IPS DF 6.9 (cell line): ENCODE measurements around the gene MPZ.

Experiments used
- DNase-seq: peaks from one replicate; pipeline ENCODE4 v3.0.0-alpha.2; 2013; ENCODE audit warnings: low read depth, low spot score
- H3K27ac ChIP-seq: one replicate; pipeline ENCODE4 v1.5.1; 2013; ENCODE audit warnings: low read length, control low read depth
- H3K27me3 ChIP-seq: 2 replicates; pipeline ENCODE4 v1.6.1; 2013; ENCODE audit warnings: mild to moderate bottlenecking, low read length; ENCODE audit not compliant: control insufficient read depth, insufficient read depth
- H3K36me3 ChIP-seq: 2 replicates; pipeline ENCODE4 v1.6.1; 2013; ENCODE audit warnings: low read length; ENCODE audit not compliant: control insufficient read depth, insufficient read depth
- H3K4me1 ChIP-seq: 2 replicates; pipeline ENCODE4 v1.6.1; 2013; ENCODE audit warnings: low read length; ENCODE audit not compliant: control insufficient read depth, insufficient read depth
- H3K4me3 ChIP-seq: 2 replicates; pipeline ENCODE4 v1.5.1; 2013; ENCODE audit warnings: mild to moderate bottlenecking, low read length
- H3K9me3 ChIP-seq: 2 replicates; pipeline ENCODE4 v1.6.1; 2013; ENCODE audit warnings: low read length, inconsistent platforms; ENCODE audit not compliant: control insufficient read depth, insufficient read depth
- WGBS: extraction: QIAGEN DNeasy Blood & Tissue Kit; methylation state at CpG from one replicate; pipeline ENCODE4 v1.1.7; 2013; ENCODE audit warnings: mixed read lengths, missing lambda C conversion rate; ENCODE audit not compliant: insufficient read length, insufficient coverage; 5-methylcytosine and 5-hydroxymethylcytosine counted together

The MPZ gene

DNA sequence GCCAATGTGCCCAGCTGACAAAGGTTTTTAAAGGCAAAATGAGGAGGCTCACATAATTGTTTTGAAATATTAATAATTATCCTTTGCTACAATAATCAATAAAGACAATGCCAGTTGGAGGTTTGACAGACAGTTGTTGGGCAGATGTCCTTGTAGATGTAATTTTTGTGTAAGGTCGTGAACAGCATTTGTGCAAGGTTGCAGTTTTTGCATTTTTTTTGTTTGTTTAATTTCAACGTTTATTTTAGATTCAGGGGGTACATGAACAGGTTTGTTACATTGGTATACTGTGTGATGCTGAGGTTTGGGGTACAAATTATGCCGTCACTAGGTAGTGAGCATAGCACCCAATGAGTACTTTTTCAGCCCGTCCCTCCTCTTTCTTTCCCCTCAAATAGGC is 9.3 kb downstream of the MPZ start:
- Histone ChIP-seq H3K27me3 (no peaks in the 10 kb centered on the region), H3K27ac (no peak overlapping the region), H3K9me3 (no peaks in the 10 kb centered on the region), H3K4me3 (no peak overlapping the region), H3K4me1 (peaks cover 1% of the 10 kb centered on the region; the same call in 1 of the 2 replicates), H3K36me3 (no peaks in the 10 kb centered on the region)
- no peak for DNase-seq
- no CpG with 5 or more reads among the region's 4 CpGs for WGBS

DNA sequence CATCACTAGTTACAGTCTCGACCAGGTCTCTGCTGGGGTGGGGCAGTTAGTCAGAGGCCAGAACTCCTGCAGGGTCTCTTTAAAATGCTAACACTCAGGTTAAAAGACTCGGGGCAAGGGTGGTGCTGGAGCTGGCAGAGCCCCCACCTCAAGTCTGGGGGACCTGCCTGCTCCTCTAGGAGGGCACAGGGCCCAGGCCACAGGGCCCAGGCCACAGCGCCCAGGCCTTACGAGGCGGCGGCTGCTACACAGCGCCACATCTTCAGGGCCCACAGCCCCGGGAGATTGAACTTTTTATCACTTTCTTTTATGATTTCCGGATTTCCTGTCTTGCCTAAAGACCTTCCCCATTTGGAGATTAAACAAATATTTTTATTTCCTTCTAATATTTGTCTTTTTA is 10.4 kb downstream of the MPZ start:
- Histone ChIP-seq H3K27me3 (no peaks in the 10 kb centered on the region), H3K4me3 (no peak overlapping the region), H3K4me1 (peaks cover 1% of the 10 kb centered on the region; the same call in 1 of the 2 replicates), H3K36me3 (no peaks in the 10 kb centered on the region), H3K9me3 (no peaks in the 10 kb centered on the region), H3K27ac (no peak overlapping the region)
- no CpG with 5 or more reads among the region's 9 CpGs for WGBS
- no peak for DNase-seq

GRCh38 chr1:161298116-161298515 is 11.7 kb downstream of the MPZ start:
- Histone ChIP-seq H3K27ac (no peak overlapping the region), H3K9me3 (no peaks in the 10 kb centered on the region), H3K4me3 (no peak overlapping the region), H3K4me1 (peaks cover 1% of the 10 kb centered on the region; the same call in 1 of the 2 replicates), H3K36me3 (no peaks in the 10 kb centered on the region), H3K27me3 (no peaks in the 10 kb centered on the region)
- WGBS, result 100% methylated on average over 2 of the region's 6 CpGs
- DNase-seq, result no peak

- Histone ChIP-seq H3K4me1 (peaks cover 1% of the 10 kb centered on the region; the same call in 1 of the 2 replicates), H3K36me3 (no peaks in the 10 kb centered on the region), H3K9me3 (no peaks in the 10 kb centered on the region), H3K4me3 (no peak overlapping the region), H3K27ac (no peak overlapping the region), H3K27me3 (no peaks in the 10 kb centered on the region)
- DNase-seq, result no peak
Measured at GRCh38 chr1:161297415-161297814, 12.4 kb downstream of the MPZ start.

DNA sequence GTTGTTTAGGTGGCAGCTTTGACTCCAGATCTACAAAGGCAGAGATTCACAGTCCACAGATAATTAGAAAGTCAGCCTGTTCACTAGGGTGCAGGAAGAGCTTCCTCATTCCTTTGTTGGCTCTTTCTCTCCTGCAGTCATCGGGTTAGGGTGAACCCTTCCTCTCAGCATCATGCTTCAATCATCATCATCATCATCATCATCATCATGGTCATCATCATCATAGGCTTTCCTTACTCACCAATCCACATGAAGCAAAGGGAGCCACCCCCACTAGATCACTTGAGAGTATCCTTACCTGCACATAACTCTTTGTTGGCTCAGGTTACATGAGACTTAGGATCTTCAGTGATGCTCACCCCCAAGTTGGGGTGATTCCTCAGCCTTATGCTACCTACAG is 19.0 kb downstream of the MPZ start:
- Histone ChIP-seq H3K36me3 (no peaks in the 10 kb centered on the region), H3K4me1 (no peaks in the 10 kb centered on the region), H3K9me3 (no peaks in the 10 kb centered on the region), H3K27ac (no peak overlapping the region), H3K27me3 (no peaks in the 10 kb centered on the region), H3K4me3 (no peak overlapping the region)
- no CpG with 5 or more reads among the region's 1 CpG for WGBS
- DNase-seq, result no peak

DNA sequence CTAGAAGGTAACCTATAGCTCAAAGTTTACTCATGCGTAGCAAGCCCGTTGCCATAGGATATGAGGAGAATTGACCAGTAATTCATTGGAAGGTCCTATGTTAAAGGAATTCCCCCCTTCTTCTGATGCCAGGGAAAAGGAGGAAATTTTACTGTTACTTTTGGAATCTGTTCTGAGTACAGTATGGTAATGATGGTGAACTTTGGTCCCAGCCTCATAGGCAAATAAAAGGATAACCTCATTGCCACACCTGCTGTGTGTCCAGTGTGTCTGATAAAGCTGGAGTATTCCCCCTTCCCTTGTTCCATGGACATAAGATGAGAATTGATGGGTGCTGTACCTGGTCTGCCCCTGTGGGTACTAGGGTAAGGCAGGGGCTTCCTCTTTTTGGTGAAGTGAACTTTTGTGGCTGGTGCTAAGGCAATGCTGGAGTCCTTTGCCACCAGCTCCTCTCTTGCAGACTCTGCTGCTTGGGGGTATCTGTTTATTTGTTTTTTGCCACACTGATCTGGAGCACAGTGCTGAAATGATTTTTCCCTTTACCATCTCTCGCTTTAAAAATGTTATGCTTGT is 22.2 kb downstream of the MPZ start:
- Histone ChIP-seq H3K9me3 (no peaks in the 10 kb centered on the region), H3K36me3 (no peaks in the 10 kb centered on the region), H3K27ac (no peak overlapping the region), H3K27me3 (no peaks in the 10 kb centered on the region), H3K4me1 (no peaks in the 10 kb centered on the region), H3K4me3 (no peak overlapping the region)
- DNase-seq, result no peak
- no CpG with 5 or more reads among the region's 3 CpGs for WGBS

DNA sequence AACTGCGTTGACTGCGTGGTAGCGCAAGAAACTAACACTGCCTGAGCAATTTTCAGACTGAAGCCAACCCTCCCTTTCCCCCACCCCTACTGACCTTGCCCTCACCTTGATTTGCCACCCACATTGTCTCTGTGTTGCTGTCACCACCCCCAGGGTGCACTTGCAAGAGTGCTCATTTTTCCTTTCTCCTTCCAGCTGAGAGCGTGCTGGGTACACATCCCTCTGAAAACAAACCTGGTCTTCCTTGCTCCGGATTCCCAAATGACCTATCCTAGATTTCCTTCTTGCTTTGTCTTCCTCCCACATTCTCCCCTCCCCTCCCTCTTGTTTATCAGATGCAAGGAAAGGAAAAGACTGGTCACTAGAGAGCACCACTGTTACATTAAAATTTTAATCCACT is 24.2 kb downstream of the MPZ start:
- Histone ChIP-seq H3K9me3 (no peaks in the 10 kb centered on the region), H3K27me3 (no peaks in the 10 kb centered on the region), H3K4me1 (no peaks in the 10 kb centered on the region), H3K27ac (no peak overlapping the region), H3K4me3 (no peak overlapping the region), H3K36me3 (no peaks in the 10 kb centered on the region)
- no peak for DNase-seq
- WGBS, result no CpG with 5 or more reads among the region's 5 CpGs

DNA sequence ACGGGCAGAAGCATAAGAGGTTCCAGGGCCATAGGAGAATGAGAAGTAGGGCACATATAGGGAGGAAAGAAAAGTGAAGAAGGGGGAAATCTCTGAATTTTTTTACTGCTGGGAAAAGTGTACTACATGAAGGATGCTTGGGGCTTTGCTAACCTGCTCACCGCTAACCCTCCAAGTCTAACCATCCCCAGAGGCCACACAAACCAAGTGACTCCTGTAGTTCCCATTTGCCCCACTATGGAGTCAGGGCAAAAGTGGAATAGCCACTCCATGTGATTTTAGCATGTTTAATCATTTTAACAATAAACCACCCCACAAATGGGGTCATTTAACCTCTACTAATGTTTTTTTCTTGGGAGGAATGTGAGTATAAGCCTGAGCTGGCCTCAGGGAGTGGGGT is 24.7 kb downstream of the MPZ start:
- no peaks in the 10 kb centered on the region for H3K36me3 ChIP-seq
- no peaks in the 10 kb centered on the region for H3K27me3 ChIP-seq
- no peak for DNase-seq
- no peaks in the 10 kb centered on the region for H3K4me1 ChIP-seq
- no peak overlapping the region for H3K4me3 ChIP-seq
- H3K27ac ChIP-seq, result no peak overlapping the region
- no peaks in the 10 kb centered on the region for H3K9me3 ChIP-seq
- no CpG with 5 or more reads among the region's 2 CpGs for WGBS

DNA sequence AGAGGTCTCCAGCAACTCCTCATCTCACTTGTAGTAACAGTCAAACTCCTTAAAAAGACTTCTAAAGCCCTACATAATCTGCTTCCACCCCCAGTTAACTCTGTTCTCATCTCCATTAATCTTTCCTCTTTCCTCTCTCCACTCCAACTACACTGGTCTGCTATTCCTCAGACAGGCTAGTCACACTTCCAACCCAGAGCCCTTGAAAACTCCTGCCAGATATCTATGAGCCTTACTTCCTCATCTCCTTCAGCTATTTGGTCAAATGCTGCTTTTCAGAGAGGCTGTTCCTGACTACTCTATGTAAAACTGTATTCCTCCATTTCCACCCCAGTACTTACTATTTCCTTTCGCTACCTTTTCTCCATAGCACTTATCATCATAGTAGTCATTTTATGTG is 26.8 kb downstream of the MPZ start:
- DNase-seq, result no peak
- no CpG with 5 or more reads among the region's 1 CpG for WGBS
- no peak overlapping the region for H3K27ac ChIP-seq
- H3K9me3 ChIP-seq, result no peaks in the 10 kb centered on the region
- no peaks in the 10 kb centered on the region for H3K36me3 ChIP-seq
- no peak overlapping the region for H3K4me3 ChIP-seq
- no peaks in the 10 kb centered on the region for H3K4me1 ChIP-seq
- H3K27me3 ChIP-seq, result no peaks in the 10 kb centered on the region

DNA sequence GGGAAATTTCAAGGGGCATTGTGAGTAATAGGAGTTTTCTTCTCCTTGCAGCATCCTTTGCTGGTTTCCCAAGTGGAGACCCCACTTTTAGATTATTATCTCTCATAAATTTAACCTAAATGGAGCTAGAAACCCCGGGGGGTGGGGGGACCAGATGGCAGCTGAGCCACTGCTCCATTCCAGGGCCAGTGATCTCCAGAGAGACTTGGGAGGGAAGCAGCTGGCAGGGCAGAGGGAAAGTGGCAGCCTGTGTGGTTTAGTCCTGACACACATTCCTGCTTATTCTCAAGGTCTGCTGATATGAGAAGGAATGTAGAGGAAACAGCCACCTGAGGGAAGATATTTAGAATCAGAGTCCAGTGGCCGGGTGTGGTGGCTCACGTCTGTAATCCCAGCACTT is 34.9 kb downstream of the MPZ start:
- no peaks in the 10 kb centered on the region for H3K4me1 ChIP-seq
- no peak overlapping the region for H3K4me3 ChIP-seq
- H3K36me3 ChIP-seq, result no peaks in the 10 kb centered on the region
- H3K27me3 ChIP-seq, result no peaks in the 10 kb centered on the region
- no CpG with 5 or more reads among the region's 3 CpGs for WGBS
- DNase-seq, result no peak
- no peak overlapping the region for H3K27ac ChIP-seq
- no peaks in the 10 kb centered on the region for H3K9me3 ChIP-seq

DNA sequence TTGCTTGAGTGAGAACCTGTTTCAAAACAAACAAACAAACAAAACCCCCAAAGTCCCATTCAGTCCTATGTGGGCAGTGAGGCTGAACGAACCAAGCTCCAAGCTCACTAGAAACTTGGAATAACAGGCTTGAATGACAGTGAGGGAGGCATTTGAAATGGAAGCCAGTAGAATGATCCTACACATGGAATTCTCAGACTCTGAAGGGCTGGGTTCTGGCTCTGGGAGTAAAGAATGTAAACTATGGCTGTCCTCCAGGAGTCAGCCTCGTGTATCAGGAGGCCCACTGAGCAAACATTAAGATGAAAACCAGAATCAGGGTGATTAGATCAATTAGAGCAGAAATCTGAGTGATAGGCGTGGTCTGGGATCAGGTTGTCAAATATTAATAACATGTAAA is 36.4 kb downstream of the MPZ start:
- Histone ChIP-seq H3K9me3 (no peaks in the 10 kb centered on the region), H3K27ac (no peak overlapping the region), H3K27me3 (no peaks in the 10 kb centered on the region), H3K4me1 (no peaks in the 10 kb centered on the region), H3K4me3 (no peak overlapping the region), H3K36me3 (no peaks in the 10 kb centered on the region)
- DNase-seq, result no peak
- WGBS, result no CpG with 5 or more reads among the region's 3 CpGs
